Transverse colon (tissue), 3 donors: ENCODE measurements around the gene SEMA3E.

ENCODE experiments used
- EP300 ChIP-seq: sonication (generic); formaldehyde crosslinking; IDR thresholded peaks from one replicate; pipeline ENCODE4 v1.6.1; 2017; ENCODE audit warnings: antibody characterized with exemption, low read depth
- POLR2A ChIP-seq: fragments of 450-650 bp; IDR thresholded peaks from one replicate; pipeline ENCODE4 v1.6.1; 2016; ENCODE audit warnings: antibody characterized with exemption, mild to moderate bottlenecking, moderate library complexity
- TF ChIP-seq, protein P1 (sequence below), 5 experiments: fragments of 200-600 bp in 3 of 5; fragments of 450-650 bp in 2 of 5; sonication (generic) in 3 of 5; IDR thresholded peaks; 1 replicate in 2 of 5; 2 replicates in 3 of 5; pipeline ENCODE4 v1.5.1; 2016 to 2017; ENCODE audit warnings: antibody characterized with exemption in 5 of 5, inconsistent platforms in 3 of 5, mild to moderate bottlenecking in 2 of 5, moderate library complexity in 1 of 5

DNA sequence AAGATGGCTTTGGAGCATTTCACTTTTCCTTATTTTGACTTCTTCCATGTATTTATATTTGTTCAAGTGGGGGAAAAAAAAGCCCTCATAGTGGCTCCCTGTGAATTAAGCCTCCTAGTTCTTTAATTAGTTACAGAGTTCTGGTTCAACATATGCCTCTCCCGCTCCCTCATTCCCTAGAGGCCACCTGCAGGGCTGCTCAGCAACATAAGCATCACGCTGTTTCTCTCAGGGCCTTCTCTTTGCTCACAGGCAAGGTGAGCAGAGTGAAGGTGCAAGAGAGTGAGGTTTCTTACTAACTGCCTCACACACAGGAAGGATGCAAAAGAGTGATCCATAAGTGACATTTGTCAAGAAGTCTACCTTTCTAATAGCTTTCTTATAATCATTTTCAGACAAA is 196.7 kb downstream of the SEMA3E start:
- TF ChIP-seq, protein P1, sequence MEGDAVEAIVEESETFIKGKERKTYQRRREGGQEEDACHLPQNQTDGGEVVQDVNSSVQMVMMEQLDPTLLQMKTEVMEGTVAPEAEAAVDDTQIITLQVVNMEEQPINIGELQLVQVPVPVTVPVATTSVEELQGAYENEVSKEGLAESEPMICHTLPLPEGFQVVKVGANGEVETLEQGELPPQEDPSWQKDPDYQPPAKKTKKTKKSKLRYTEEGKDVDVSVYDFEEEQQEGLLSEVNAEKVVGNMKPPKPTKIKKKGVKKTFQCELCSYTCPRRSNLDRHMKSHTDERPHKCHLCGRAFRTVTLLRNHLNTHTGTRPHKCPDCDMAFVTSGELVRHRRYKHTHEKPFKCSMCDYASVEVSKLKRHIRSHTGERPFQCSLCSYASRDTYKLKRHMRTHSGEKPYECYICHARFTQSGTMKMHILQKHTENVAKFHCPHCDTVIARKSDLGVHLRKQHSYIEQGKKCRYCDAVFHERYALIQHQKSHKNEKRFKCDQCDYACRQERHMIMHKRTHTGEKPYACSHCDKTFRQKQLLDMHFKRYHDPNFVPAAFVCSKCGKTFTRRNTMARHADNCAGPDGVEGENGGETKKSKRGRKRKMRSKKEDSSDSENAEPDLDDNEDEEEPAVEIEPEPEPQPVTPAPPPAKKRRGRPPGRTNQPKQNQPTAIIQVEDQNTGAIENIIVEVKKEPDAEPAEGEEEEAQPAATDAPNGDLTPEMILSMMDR (IDR thresholded peaks at IDR 0.05): no peak
- TF ChIP-seq POLR2A (no peak), EP300 (no peak)
